ENCODE measurements around the gene PCDHGA8.

DNA sequence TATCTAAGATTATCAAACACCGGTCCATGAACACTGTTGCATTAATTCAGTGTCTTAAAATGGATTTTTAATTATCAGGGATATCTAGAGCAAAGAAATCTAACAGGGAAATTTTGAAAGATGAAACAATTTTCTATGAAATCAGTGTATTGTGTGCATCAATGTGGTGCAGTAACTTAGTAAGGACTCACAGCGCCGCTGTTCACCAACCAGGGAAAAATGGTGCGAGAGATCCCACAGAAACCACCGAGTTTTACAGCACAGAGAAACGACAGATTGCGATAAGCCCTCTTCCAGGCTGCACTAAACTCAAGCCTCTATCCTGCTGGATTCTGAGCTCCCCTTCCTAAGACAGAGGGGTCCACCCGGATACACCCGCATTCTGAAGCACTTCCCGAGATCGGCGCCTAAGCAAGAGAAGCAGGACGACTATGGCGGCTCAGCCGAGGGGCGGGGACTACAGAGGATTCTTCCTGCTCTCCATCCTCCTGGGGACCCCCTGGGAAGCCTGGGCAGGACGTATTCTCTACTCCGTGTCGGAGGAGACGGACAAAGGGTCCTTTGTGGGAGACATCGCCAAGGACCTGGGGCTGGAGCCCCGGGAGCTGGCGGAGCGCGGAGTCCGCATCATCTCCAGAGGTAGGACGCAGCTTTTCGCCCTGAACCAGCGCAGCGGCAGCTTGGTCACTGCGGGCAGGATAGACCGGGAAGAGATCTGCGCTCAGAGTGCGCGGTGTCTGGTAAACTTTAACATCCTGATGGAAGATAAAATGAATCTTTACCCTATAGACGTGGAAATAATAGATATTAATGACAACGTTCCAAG lies 9.8 kb upstream of the PCDHGA8 start, which contains the start of gene PCDHGA7:
- no peak for TF ChIP-seq POLR2A (IDR thresholded peaks at IDR 0.05; ENCODE audit: borderline replicate concordance, extremely low read depth, insufficient read depth, insufficient read length)
- TF ChIP-seq, protein P1, sequence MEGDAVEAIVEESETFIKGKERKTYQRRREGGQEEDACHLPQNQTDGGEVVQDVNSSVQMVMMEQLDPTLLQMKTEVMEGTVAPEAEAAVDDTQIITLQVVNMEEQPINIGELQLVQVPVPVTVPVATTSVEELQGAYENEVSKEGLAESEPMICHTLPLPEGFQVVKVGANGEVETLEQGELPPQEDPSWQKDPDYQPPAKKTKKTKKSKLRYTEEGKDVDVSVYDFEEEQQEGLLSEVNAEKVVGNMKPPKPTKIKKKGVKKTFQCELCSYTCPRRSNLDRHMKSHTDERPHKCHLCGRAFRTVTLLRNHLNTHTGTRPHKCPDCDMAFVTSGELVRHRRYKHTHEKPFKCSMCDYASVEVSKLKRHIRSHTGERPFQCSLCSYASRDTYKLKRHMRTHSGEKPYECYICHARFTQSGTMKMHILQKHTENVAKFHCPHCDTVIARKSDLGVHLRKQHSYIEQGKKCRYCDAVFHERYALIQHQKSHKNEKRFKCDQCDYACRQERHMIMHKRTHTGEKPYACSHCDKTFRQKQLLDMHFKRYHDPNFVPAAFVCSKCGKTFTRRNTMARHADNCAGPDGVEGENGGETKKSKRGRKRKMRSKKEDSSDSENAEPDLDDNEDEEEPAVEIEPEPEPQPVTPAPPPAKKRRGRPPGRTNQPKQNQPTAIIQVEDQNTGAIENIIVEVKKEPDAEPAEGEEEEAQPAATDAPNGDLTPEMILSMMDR (IDR thresholded peaks at IDR 0.05 in 2 of 3, conservative IDR thresholded peaks at IDR 0.05 in 1 of 3; ENCODE audit: borderline replicate concordance in 1 of 3, insufficient read depth in 1 of 3, low read depth in 2 of 3, low read length in 2 of 3) = no peak
- TF ChIP-seq SP1 (IDR thresholded peaks at IDR 0.05; ENCODE audit: low read depth) = no peak
- no peak for TF ChIP-seq EZH2phosphoT487 (IDR thresholded peaks at IDR 0.05; ENCODE audit: borderline replicate concordance)
- TF ChIP-seq, protein P2, sequence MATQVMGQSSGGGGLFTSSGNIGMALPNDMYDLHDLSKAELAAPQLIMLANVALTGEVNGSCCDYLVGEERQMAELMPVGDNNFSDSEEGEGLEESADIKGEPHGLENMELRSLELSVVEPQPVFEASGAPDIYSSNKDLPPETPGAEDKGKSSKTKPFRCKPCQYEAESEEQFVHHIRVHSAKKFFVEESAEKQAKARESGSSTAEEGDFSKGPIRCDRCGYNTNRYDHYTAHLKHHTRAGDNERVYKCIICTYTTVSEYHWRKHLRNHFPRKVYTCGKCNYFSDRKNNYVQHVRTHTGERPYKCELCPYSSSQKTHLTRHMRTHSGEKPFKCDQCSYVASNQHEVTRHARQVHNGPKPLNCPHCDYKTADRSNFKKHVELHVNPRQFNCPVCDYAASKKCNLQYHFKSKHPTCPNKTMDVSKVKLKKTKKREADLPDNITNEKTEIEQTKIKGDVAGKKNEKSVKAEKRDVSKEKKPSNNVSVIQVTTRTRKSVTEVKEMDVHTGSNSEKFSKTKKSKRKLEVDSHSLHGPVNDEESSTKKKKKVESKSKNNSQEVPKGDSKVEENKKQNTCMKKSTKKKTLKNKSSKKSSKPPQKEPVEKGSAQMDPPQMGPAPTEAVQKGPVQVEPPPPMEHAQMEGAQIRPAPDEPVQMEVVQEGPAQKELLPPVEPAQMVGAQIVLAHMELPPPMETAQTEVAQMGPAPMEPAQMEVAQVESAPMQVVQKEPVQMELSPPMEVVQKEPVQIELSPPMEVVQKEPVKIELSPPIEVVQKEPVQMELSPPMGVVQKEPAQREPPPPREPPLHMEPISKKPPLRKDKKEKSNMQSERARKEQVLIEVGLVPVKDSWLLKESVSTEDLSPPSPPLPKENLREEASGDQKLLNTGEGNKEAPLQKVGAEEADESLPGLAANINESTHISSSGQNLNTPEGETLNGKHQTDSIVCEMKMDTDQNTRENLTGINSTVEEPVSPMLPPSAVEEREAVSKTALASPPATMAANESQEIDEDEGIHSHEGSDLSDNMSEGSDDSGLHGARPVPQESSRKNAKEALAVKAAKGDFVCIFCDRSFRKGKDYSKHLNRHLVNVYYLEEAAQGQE (IDR thresholded peaks at IDR 0.05; ENCODE audit: low read depth) = no peak
- no peak for TF ChIP-seq POLR2AphosphoS5 (IDR thresholded peaks at IDR 0.05; ENCODE audit: low read depth, low read length)
- no peak for TF ChIP-seq YY1 (IDR thresholded peaks at IDR 0.05; ENCODE audit: extremely low read depth, insufficient replicate concordance, low read depth, low read length)
- no peak for TF ChIP-seq SIN3A (IDR thresholded peaks at IDR 0.05; ENCODE audit: low read depth)
- TF ChIP-seq CEBPB (IDR thresholded peaks at IDR 0.05; ENCODE audit: low read depth) = no peak
- no peak for TF ChIP-seq EZH2 (IDR thresholded peaks at IDR 0.05)
- no peak for TF ChIP-seq RAD21 (IDR thresholded peaks at IDR 0.05; ENCODE audit: low read depth)
- no peak for TF ChIP-seq ZFX (IDR thresholded peaks at IDR 0.05)

Data from HCT116 (cell line).